Thymus (tissue), 11 donors: Measurements from ENCODE around the gene ARL5A. TPM values are rescaled to one million over a fixed set of nuclear protein-coding genes. Genes with fewer than 3 reads are reported as not detected.

Source experiments
- DNase-seq, 9 donors: peaks; one replicate each; pipeline ENCODE4 v3.0.0-alpha.2; 2013; ENCODE audit warnings: low spot score in 9 of 9, low read depth in 6 of 9, missing footprints in 1 of 9
- H3K27ac ChIP-seq, 2 donors: one replicate each; pipeline ENCODE4 v1.5.1; 2013; ENCODE audit warnings: control low read depth in 1 of 2, low read depth in 1 of 2, low read length in 1 of 2, mild to moderate bottlenecking in 1 of 2, moderate library complexity in 1 of 2
- H3K27me3 ChIP-seq, 2 donors: one replicate each; pipeline ENCODE4 v1.5.1; 2013; ENCODE audit warnings: low read length in 1 of 2; ENCODE audit not compliant: control insufficient read depth in 2 of 2, insufficient read depth in 1 of 2
- H3K36me3 ChIP-seq, 2 donors: one replicate each; pipeline ENCODE4 v1.5.1; 2013; ENCODE audit warnings: low read length in 1 of 2, mild to moderate bottlenecking in 1 of 2, moderate library complexity in 1 of 2; ENCODE audit not compliant: control insufficient read depth in 2 of 2, insufficient read depth in 2 of 2
- H3K4me1 ChIP-seq, 2 donors: one replicate each; pipeline ENCODE4 v1.5.1; 2013; ENCODE audit warnings: low read length in 2 of 2; ENCODE audit not compliant: control insufficient read depth in 2 of 2, insufficient read depth in 2 of 2
- H3K4me3 ChIP-seq, 2 donors: one replicate each; pipeline ENCODE4 v1.5.1; 2013; ENCODE audit warnings: low read length in 2 of 2, control low read depth in 1 of 2, mild to moderate bottlenecking in 1 of 2
- H3K9me3 ChIP-seq, 2 donors: one replicate each; pipeline ENCODE4 v1.5.1; 2013; ENCODE audit warnings: low read length in 1 of 2, mild to moderate bottlenecking in 1 of 2; ENCODE audit not compliant: control insufficient read depth in 2 of 2, insufficient read depth in 1 of 2
- WGBS: extraction: QIAGEN DNeasy Blood & Tissue Kit; methylation state at CpG from one replicate; pipeline ENCODE4 v1.1.7; 2013; 5-methylcytosine and 5-hydroxymethylcytosine counted together
- polyA plus RNA-seq: library from polyadenylated mRNA; stranded (reverse); fragments of 200-250 nt; gene quantifications from one replicate; pipeline ENCODE4 v1.2.3, GENCODE V29; 2013
- total RNA-seq: library from RNA; stranded (reverse); fragments of 120-200 nt; gene quantifications from one replicate; pipeline ENCODE4 v1.2.4, GENCODE V29; 2013
- donor health status: healthy.

Gene ARL5A
- total and polyA plus RNA-seq, 2 donors, result 15.0 to 44.1 TPM

GRCh38 chr2:151760139-151760650 is 68.0 kb downstream of the ARL5A start:
- H3K36me3 ChIP-seq, result no peaks in the 10 kb centered on the region
- H3K27me3 ChIP-seq, result no peaks in the 10 kb centered on the region
- H3K4me1 ChIP-seq, result no peaks in the 10 kb centered on the region
- no peak overlapping the region for H3K4me3 ChIP-seq
- DNase-seq, result no peak
- WGBS, result 97% methylated on average over 11 of the region's 11 CpGs
- H3K27ac ChIP-seq, result no peak overlapping the region
- no peaks in the 10 kb centered on the region for H3K9me3 ChIP-seq

GRCh38 chr2:151758744-151759143 is 69.5 kb downstream of the ARL5A start:
- Histone ChIP-seq H3K4me1 (no peaks in the 10 kb centered on the region), H3K27me3 (no peaks in the 10 kb centered on the region), H3K36me3 (no peaks in the 10 kb centered on the region), H3K9me3 (no peaks in the 10 kb centered on the region), H3K4me3 (no peak overlapping the region), H3K27ac (no peak overlapping the region)
- WGBS, result 95% methylated on average over 3 of the region's 3 CpGs
- DNase-seq, result no peak

GRCh38 chr2:151757861-151758260 is 70.4 kb downstream of the ARL5A start:
- Histone ChIP-seq H3K4me3 (no peak overlapping the region), H3K27me3 (no peaks in the 10 kb centered on the region), H3K4me1 (no peaks in the 10 kb centered on the region), H3K27ac (no peak overlapping the region), H3K9me3 (no peaks in the 10 kb centered on the region), H3K36me3 (no peaks in the 10 kb centered on the region)
- 82% methylated on average over 1 of the region's 1 CpG for WGBS
- DNase-seq, result no peak

GRCh38 chr2:151756820-151757219 is 71.4 kb downstream of the ARL5A start:
- Histone ChIP-seq H3K4me3 (no peak overlapping the region), H3K36me3 (no peaks in the 10 kb centered on the region), H3K27ac (no peak overlapping the region), H3K9me3 (no peaks in the 10 kb centered on the region), H3K4me1 (no peaks in the 10 kb centered on the region), H3K27me3 (no peaks in the 10 kb centered on the region)
- 96% methylated on average over 2 of the region's 2 CpGs for WGBS
- no peak for DNase-seq

GRCh38 chr2:151754253-151754897 is 73.8 kb downstream of the ARL5A start:
- Histone ChIP-seq H3K4me1 (no peaks in the 10 kb centered on the region), H3K36me3 (no peaks in the 10 kb centered on the region), H3K27me3 (no peaks in the 10 kb centered on the region), H3K9me3 (no peaks in the 10 kb centered on the region), H3K4me3 (no peak overlapping the region), H3K27ac (no peak overlapping the region)
- no peak for DNase-seq
- 95% methylated on average over 1 of the region's 1 CpG for WGBS

- Histone ChIP-seq H3K36me3 (no peaks in the 10 kb centered on the region), H3K4me1 (no peaks in the 10 kb centered on the region), H3K27me3 (no peaks in the 10 kb centered on the region), H3K4me3 (no peak overlapping the region), H3K27ac (no peak overlapping the region), H3K9me3 (no peaks in the 10 kb centered on the region)
- no peak for DNase-seq
Observed at GRCh38 chr2:151753540-151753939, 74.7 kb downstream of the ARL5A start.

Other genes with a start within 250 kb of the ARL5A start
- 3.9 TPM for gene NEB, start 93.9 kb downstream of the ARL5A start, total RNA-seq
- 4.3 TPM for gene NEB, start 93.9 kb downstream of the ARL5A start, polyA plus RNA-seq